Loucy (cell line): Measurements from ENCODE around the gene MRPL12.

Source experiments
- H2AFZ ChIP-seq: fragments of 200-600 bp; sonication (generic); 2 replicates; pipeline ENCODE4 v1.6.0; 2016; ENCODE audit warnings: antibody characterized with exemption, mild to moderate bottlenecking, low read length, moderate library complexity
- H3F3A ChIP-seq: fragments of 200-600 bp; 2 replicates; pipeline ENCODE4 v1.6.0; 2016; ENCODE audit warnings: antibody characterized with exemption, low read depth, mild to moderate bottlenecking
- H3K27me3 ChIP-seq: fragments of 200-600 bp; sonication (generic); 2 replicates; pipeline ENCODE4 v1.6.1; 2014; ENCODE audit warnings: low read length, mild to moderate bottlenecking; ENCODE audit not compliant: insufficient read depth, poor library complexity, severe bottlenecking
- H3K36me3 ChIP-seq: fragments of 200-600 bp; sonication (generic); 2 replicates; pipeline ENCODE4 v1.6.1; 2016; ENCODE audit warnings: low read length; ENCODE audit not compliant: insufficient read depth
- H3K4me1 ChIP-seq: fragments of 200-600 bp; sonication (generic); 2 replicates; pipeline ENCODE4 v1.5.1; 2014; ENCODE audit warnings: low read length, mild to moderate bottlenecking; ENCODE audit not compliant: insufficient read depth, poor library complexity, severe bottlenecking
- H3K4me2 ChIP-seq: fragments of 200-600 bp; sonication (generic); 2 replicates; pipeline ENCODE4 v1.6.0; 2014; ENCODE audit warnings: antibody characterized with exemption, low read length, low read depth, mild to moderate bottlenecking; ENCODE audit not compliant: poor library complexity, severe bottlenecking
- H3K4me3 ChIP-seq: fragments of 200-600 bp; sonication (generic); 2 replicates; pipeline ENCODE4 v1.5.1; 2014; ENCODE audit warnings: low read length, mild to moderate bottlenecking, mixed read lengths; ENCODE audit not compliant: poor library complexity, severe bottlenecking
- H3K79me2 ChIP-seq: fragments of 200-600 bp; sonication (generic); 2 replicates; pipeline ENCODE4 v1.6.1; 2014; ENCODE audit warnings: low read length; ENCODE audit not compliant: insufficient read depth
- H3K9ac ChIP-seq: fragments of 200-600 bp; sonication (generic); 2 replicates; pipeline ENCODE4 v1.6.0; 2014; ENCODE audit warnings: mild to moderate bottlenecking, low read depth, low read length, moderate library complexity; ENCODE audit not compliant: poor library complexity, severe bottlenecking
- H3K9me2 ChIP-seq: fragments of 200-600 bp; sonication (generic); replicated peaks from 2 replicates; pipeline ENCODE4 v1.6.1; 2016; ENCODE audit warnings: low read depth, low read length, mixed read lengths
- H3K9me3 ChIP-seq: fragments of 200-600 bp; sonication (generic); 2 replicates; pipeline ENCODE4 v1.6.1; 2014; ENCODE audit warnings: mild to moderate bottlenecking, antibody characterized with exemption, low read length, low read depth; ENCODE audit not compliant: insufficient read depth
- H4K20me1 ChIP-seq: fragments of 200-600 bp; sonication (generic); 2 replicates; pipeline ENCODE4 v1.6.0; 2014; ENCODE audit warnings: antibody characterized with exemption, low read length, mild to moderate bottlenecking; ENCODE audit not compliant: insufficient read depth, poor library complexity, severe bottlenecking
- EZH2phosphoT487 ChIP-seq: fragments of 200-600 bp; IDR thresholded peaks from 2 replicates; pipeline ENCODE4 v1.6.1; 2018; ENCODE audit warnings: antibody characterized with exemption, mild to moderate bottlenecking, moderate library complexity, borderline replicate concordance
- TF ChIP-seq, protein P1 (sequence below): fragments of 200-600 bp; sonication (generic); conservative IDR thresholded peaks from 2 replicates; pipeline ENCODE4 v1.5.1; 2014; ENCODE audit warnings: mild to moderate bottlenecking, antibody characterized with exemption, low read length

The MRPL12 gene

DNA sequence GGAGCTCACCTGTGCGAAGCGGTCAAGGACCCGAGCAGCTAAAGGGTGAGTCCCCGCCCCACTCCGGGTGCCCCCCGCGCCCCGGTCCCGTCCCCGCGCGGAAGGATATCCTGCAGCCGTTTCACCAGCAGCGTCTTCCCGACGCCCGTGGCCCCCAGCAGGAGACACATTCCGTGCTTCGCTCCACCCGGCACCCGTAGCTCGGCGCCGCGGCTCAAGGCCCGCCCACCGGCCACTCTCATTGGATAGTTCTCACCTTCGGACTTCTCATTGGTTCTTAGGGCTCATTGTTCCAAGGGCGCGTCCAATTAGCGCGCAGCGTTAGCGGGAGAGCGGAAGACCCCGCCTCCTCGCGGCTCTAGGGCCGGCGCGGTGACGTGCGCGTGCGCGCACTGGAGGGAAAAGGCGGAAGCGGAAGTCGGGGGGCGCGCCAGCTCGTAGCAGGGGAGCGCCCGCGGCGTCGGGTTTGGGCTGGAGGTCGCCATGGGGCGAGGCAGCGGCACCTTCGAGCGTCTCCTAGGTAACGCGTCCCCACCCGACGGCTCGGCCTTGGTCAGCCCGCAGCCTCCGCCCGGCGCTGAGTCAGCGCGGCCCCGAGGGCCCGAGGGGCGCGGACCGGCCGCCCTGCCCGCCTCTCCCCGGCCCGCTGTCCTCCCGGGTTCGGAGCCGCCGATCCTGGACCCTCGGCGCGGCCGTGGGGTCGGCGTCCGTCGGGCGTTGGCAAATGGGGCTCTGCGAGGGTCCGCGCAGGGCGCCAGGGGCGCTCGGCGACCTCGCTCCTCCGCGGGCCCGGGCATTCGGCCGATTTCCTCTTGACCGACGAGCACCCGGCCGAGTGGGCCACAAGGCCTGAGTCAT, 19.4 kb upstream of the MRPL12 start, which contains the start of the genes ARL16 and HGS:
TSS of gene ARL16 (minus strand) at position 214 of the 858 bp plus-strand sequence. CDS start at position 170, 44 bp downstream.
TSS of gene HGS (plus strand) at position 428 of the 858 bp plus-strand sequence. CDS start at position 484, 56 bp downstream.
- TF ChIP-seq, protein P1, sequence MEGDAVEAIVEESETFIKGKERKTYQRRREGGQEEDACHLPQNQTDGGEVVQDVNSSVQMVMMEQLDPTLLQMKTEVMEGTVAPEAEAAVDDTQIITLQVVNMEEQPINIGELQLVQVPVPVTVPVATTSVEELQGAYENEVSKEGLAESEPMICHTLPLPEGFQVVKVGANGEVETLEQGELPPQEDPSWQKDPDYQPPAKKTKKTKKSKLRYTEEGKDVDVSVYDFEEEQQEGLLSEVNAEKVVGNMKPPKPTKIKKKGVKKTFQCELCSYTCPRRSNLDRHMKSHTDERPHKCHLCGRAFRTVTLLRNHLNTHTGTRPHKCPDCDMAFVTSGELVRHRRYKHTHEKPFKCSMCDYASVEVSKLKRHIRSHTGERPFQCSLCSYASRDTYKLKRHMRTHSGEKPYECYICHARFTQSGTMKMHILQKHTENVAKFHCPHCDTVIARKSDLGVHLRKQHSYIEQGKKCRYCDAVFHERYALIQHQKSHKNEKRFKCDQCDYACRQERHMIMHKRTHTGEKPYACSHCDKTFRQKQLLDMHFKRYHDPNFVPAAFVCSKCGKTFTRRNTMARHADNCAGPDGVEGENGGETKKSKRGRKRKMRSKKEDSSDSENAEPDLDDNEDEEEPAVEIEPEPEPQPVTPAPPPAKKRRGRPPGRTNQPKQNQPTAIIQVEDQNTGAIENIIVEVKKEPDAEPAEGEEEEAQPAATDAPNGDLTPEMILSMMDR, result no peak
- no peak for TF ChIP-seq EZH2phosphoT487
- Histone ChIP-seq H3K9me3 (no peaks in the 10 kb centered on the region), H3F3A (no peaks in the 10 kb centered on the region), H3K4me1 (peaks cover 15% of the 10 kb centered on the region), H3K27me3 (no peaks in the 10 kb centered on the region), H3K4me3 (peak within 1 kb of the TSS; percentile 91), H3K79me2 (peaks cover 80% of the 10 kb centered on the region), H3K9me2 (no peaks in the 10 kb centered on the region), H2AFZ (peak within 1 kb of the TSS; percentile 77), H3K4me2 (peak within 1 kb of the TSS; percentile 100), H4K20me1 (peaks cover 20% of the 10 kb centered on the region), H3K9ac (peak within 1 kb of the TSS; percentile 91), H3K36me3 (peaks cover 20% of the 10 kb centered on the region; the same call in 1 of the 2 replicates)

DNA sequence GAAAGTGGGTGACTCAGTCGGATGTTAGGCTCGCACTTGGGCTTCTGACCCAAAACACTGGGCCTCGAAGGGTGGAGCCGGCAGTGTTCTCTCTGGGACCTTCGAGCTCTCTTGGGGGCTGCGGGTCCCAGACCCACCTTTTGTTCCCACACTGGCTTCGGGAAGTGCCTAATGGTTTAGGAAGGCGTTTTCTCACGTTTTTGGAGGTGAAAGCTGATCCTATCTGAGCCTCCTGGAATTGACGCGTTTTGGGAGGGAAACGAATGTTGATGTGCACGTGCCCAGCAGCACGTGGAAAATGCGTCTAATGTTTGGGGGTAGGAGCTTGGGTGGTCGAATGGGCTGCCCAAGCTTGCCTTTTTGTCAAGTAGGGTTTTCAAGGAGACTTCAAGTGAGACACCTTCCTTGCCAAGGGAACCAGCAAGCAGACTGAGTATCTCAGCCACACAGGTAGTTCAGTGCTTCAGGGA, 18.7 kb upstream of the MRPL12 start:
- peak overlapping the region; percentile 100 for H3K4me2 ChIP-seq
- peak overlapping the region; percentile 91 for H3K9ac ChIP-seq
- H3K36me3 ChIP-seq, result peaks cover 27% of the 10 kb centered on the region; the same call in 1 of the 2 replicates
- H2AFZ ChIP-seq, result no peak overlapping the region
- H3K9me2 ChIP-seq, result no peaks in the 10 kb centered on the region
- TF ChIP-seq, protein P1, result no peak
- TF ChIP-seq EZH2phosphoT487, result no peak
- no peaks in the 10 kb centered on the region for H3K9me3 ChIP-seq
- H3K4me3 ChIP-seq, result peak overlapping the region; percentile 91
- no peaks in the 10 kb centered on the region for H3K27me3 ChIP-seq
- H3K79me2 ChIP-seq, result peaks cover 86% of the 10 kb centered on the region
- peaks cover 20% of the 10 kb centered on the region for H4K20me1 ChIP-seq
- H3K4me1 ChIP-seq, result peaks cover 15% of the 10 kb centered on the region
- H3F3A ChIP-seq, result no peaks in the 10 kb centered on the region

DNA sequence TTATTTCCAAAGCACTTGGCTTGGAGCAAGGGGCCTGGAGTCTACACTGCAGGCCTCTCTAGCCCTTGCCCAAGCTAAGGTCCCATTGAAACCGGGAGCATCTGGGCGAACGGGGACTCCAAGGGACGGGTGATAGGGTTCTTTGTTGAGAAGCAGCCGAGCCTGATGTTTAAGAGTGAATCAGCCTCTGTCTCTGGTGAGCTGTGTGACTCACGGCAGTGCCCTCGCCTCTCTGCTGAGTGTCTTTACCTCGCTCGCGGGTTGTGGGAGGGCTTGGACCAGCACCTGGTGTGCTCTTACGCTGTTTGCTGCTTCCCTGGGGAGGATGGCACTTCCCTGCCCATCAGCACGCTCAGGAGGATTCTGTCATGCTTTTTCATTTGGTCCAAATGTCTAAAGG, 18.1 kb upstream of the MRPL12 start:
- H3K9ac ChIP-seq, result peak overlapping the region; percentile 91
- no peaks in the 10 kb centered on the region for H3K27me3 ChIP-seq
- H2AFZ ChIP-seq, result no peak overlapping the region
- peak overlapping the region; percentile 91 for H3K4me3 ChIP-seq
- peak overlapping the region; percentile 100 for H3K4me2 ChIP-seq
- H3K9me3 ChIP-seq, result no peaks in the 10 kb centered on the region
- TF ChIP-seq EZH2phosphoT487, result no peak
- TF ChIP-seq, protein P1, result no peak
- H4K20me1 ChIP-seq, result peaks cover 20% of the 10 kb centered on the region
- H3F3A ChIP-seq, result no peaks in the 10 kb centered on the region
- H3K36me3 ChIP-seq, result peaks cover 33% of the 10 kb centered on the region; the same call in 1 of the 2 replicates
- H3K4me1 ChIP-seq, result peaks cover 15% of the 10 kb centered on the region
- H3K9me2 ChIP-seq, result no peaks in the 10 kb centered on the region
- peaks cover 85% of the 10 kb centered on the region for H3K79me2 ChIP-seq
